HepG2 (cell line): Measurements from ENCODE around the gene FRMD4A. TPM values are rescaled to one million over a fixed set of nuclear protein-coding genes. Genes with fewer than 3 reads are reported as not detected.
A peak's percentile ranks its signal among the peaks of the same experiment; 100 is the strongest.

Experiments used
- ATAC-seq: fragments of 200-7000 bp; cut with Tn5 transposase; 3 replicates; pipeline ENCODE4 v1.9.1; 2020; ENCODE audit warnings: mild to moderate bottlenecking, moderate library complexity
- BruUV-seq: library from RNA; stranded (reverse); fragments of 400-500 nt; replicated peaks from 2 replicates; lab custom pipeline; 2021; lab: Mats Ljungman, UMichigan
- CTCF ChIA-PET: fragments of 300-600 bp; formaldehyde crosslinking; extraction: SDS; loops from one replicate; lab custom pipeline; 2021; ENCODE audit warnings: low total read pairs, inconsistent platforms, low intra/inter-chr PET ratio; lab: Yijun Ruan, JAX
- POLR2A ChIA-PET: fragments of 350-600 bp; sonication (Branson Sonifier 250); formaldehyde crosslinking; loops from one replicate; lab custom pipeline; 2020; ENCODE audit warnings: antibody characterized with exemption, inconsistent platforms; lab: Yijun Ruan, JAX
- DNase-seq: peaks from one replicate; pipeline ENCODE4 v3.0.0-alpha.2; 2015; ENCODE audit warnings: low spot score
- FAIRE-seq: peaks from 3 replicates; lab custom pipeline; 2011; peaks lifted over from hg19 to GRCh38; lab: Jason Lieb, UNC
- H2AFZ ChIP-seq: one replicate; pipeline ENCODE4 v1.6.1; 2011; ENCODE audit warnings: low read length, inconsistent platforms
- H3K27ac ChIP-seq: fragments of 300-600 bp; 3 replicates; pipeline ENCODE4 v1.8.0; 2011; ENCODE audit warnings: mixed run types, mild to moderate bottlenecking, mixed read lengths, low read length, inconsistent platforms; ENCODE audit not compliant: insufficient read depth; ENCODE audit errors: extremely low read length
- H3K27me3 ChIP-seq, 2 experiments: fragments of 200-600 bp in 1 of 2; 2 replicates in 1 of 2; 3 replicates in 1 of 2; pipeline versions ENCODE4 v1.6.0 to v1.8.0; 2011; ENCODE audit warnings: low read length in 2 of 2, mild to moderate bottlenecking in 2 of 2, moderate library complexity in 2 of 2, inconsistent platforms in 1 of 2; ENCODE audit not compliant: insufficient read depth in 2 of 2, control insufficient read depth in 1 of 2
- H3K36me3 ChIP-seq, 2 experiments: fragments of 200-600 bp in 1 of 2; replicated peaks in 1 of 2; 2 replicates in 1 of 2; 3 replicates in 1 of 2; pipeline versions ENCODE4 v1.5.1 to v1.8.0; 2011; ENCODE audit warnings: low read length in 2 of 2, inconsistent platforms in 1 of 2; ENCODE audit not compliant: insufficient read depth in 2 of 2, control insufficient read depth in 1 of 2
- H3K4me1 ChIP-seq: 2 replicates; pipeline ENCODE4 v1.5.1; 2012; ENCODE audit warnings: low read length, inconsistent platforms; ENCODE audit not compliant: insufficient read depth
- H3K4me2 ChIP-seq: 2 replicates; pipeline ENCODE4 v1.6.0; 2011; ENCODE audit warnings: low read depth, low read length, inconsistent platforms
- H3K4me3 ChIP-seq, 3 experiments: fragments of 200-600 bp in 1 of 3; sonication (generic), shearing (Covaris generic) in 1 of 3; replicated peaks in 1 of 3; 2 replicates each; pipeline ENCODE4 v1.5.1; 2011 to 2016; ENCODE audit warnings: low read length in 3 of 3, inconsistent platforms in 2 of 3, low read depth in 2 of 3, mild to moderate bottlenecking in 2 of 3, control low read depth in 1 of 3, mixed read lengths in 1 of 3; ENCODE audit not compliant: insufficient read depth in 1 of 3
- H3K79me2 ChIP-seq: one replicate; pipeline ENCODE4 v1.6.1; 2011; ENCODE audit warnings: low read length, inconsistent platforms; ENCODE audit not compliant: insufficient read depth
- H3K9ac ChIP-seq: 2 replicates; pipeline ENCODE4 v1.6.0; 2011; ENCODE audit warnings: mild to moderate bottlenecking, low read depth, low read length, inconsistent platforms; ENCODE audit not compliant: insufficient read depth
- H3K9me3 ChIP-seq: 2 replicates; pipeline ENCODE4 v1.5.1; 2012; ENCODE audit warnings: mild to moderate bottlenecking, low read length
- H4K20me1 ChIP-seq: 2 replicates; pipeline ENCODE4 v1.6.0; 2011; ENCODE audit warnings: inconsistent platforms, mild to moderate bottlenecking, low read length, moderate library complexity; ENCODE audit not compliant: insufficient read depth
- AGO1 ChIP-seq: fragments of 200-400 bp; formaldehyde crosslinking; IDR thresholded peaks from 2 replicates; pipeline ENCODE4 v1.6.1; 2017; ENCODE audit warnings: mild to moderate bottlenecking, low read depth, low read length, moderate library complexity; ENCODE audit not compliant: poor library complexity, severe bottlenecking
- ARID3A ChIP-seq: IDR thresholded peaks from 2 replicates; pipeline ENCODE4 v1.6.1; 2012; ENCODE audit warnings: low read depth, low read length, improper control_type of control experiment
- CHD2 ChIP-seq: IDR thresholded peaks from 2 replicates; pipeline ENCODE4 v1.6.1; 2011; ENCODE audit warnings: low read depth, low read length, improper control_type of control experiment
- KMT2B ChIP-seq: IDR thresholded peaks from 2 replicates; pipeline ENCODE4 v1.6.1; 2016; ENCODE audit warnings: missing genetic modification reagents, missing compliant biosample characterization
- MXI1 ChIP-seq: IDR thresholded peaks from 3 replicates; pipeline ENCODE4 v1.6.1; 2012; ENCODE audit warnings: low read depth, low read length, inconsistent platforms, borderline replicate concordance
- POGZ ChIP-seq: sonication (generic); formaldehyde crosslinking; IDR thresholded peaks from 2 replicates; pipeline ENCODE4 v1.4.0; 2020; ENCODE audit warnings: mild to moderate bottlenecking, missing genetic modification reagents
- REL ChIP-seq: sonication (generic); formaldehyde crosslinking; conservative IDR thresholded peaks from 2 replicates; pipeline ENCODE4 v1.8.0; 2022; ENCODE audit warnings: mild to moderate bottlenecking, missing genetic modification reagents, moderate library complexity
- ZFP91 ChIP-seq: sonication (generic); formaldehyde crosslinking; IDR thresholded peaks from 2 replicates; pipeline ENCODE4 v1.9.0; 2022; ENCODE audit warnings: missing genetic modification reagents, mild to moderate bottlenecking, borderline replicate concordance
- ZNF225 ChIP-seq: sonication (generic); formaldehyde crosslinking; IDR thresholded peaks from 2 replicates; pipeline ENCODE4 v1.4.0; 2020; ENCODE audit warnings: mild to moderate bottlenecking, missing genetic modification reagents
- ZNF292 ChIP-seq: sonication (generic); formaldehyde crosslinking; IDR thresholded peaks from 2 replicates; pipeline ENCODE4 v1.8.1; 2022; ENCODE audit warnings: mild to moderate bottlenecking, low read depth, missing genetic modification reagents, borderline replicate concordance
- ZNF3 ChIP-seq: IDR thresholded peaks from 2 replicates; pipeline ENCODE4 v1.7.0; 2017; ENCODE audit warnings: inconsistent platforms
- ZNF710 ChIP-seq: sonication (generic); formaldehyde crosslinking; IDR thresholded peaks from 2 replicates; pipeline ENCODE4 v1.5.0; 2020; ENCODE audit warnings: mild to moderate bottlenecking, missing genetic modification reagents, borderline replicate concordance
- ZUFSP ChIP-seq: sonication (generic); formaldehyde crosslinking; IDR thresholded peaks from 2 replicates; pipeline ENCODE4 v1.9.0; 2021; ENCODE audit warnings: missing genetic modification reagents, mild to moderate bottlenecking, borderline replicate concordance
- WGBS: methylation state at CpG from one replicate; pipeline ENCODE4 v1.1.6; 2017; ENCODE audit warnings: low lambda C conversion rate; 5-methylcytosine and 5-hydroxymethylcytosine counted together
- in situ Hi-C: cut with HindIII; loops from 2 replicates; pipeline ENCODE4 v1.10.0; 2017; ENCODE audit warnings: low pct_unique_long_range_greater_than_20kb; ENCODE audit not compliant: extremely low pct_ligation_motif_present
- intact Hi-C: fragments of 100-400 bp; cut with micrococcal nuclease; formaldehyde crosslinking; loops from one replicate; pipeline ENCODE4 v1.10.0; 2022; ENCODE audit not compliant: unreplicated experiment
- polyA plus RNA-seq, 8 experiments: library from polyadenylated mRNA; depleted of rRNA in 3 of 8; stranded (reverse) in 7 of 8; unstranded in 1 of 8; fragments of >200 nt; fragmentation: Illumina TruSeq in 4 of 8; extraction: Trizol in 4 of 8; gene quantifications; 2 replicates each; pipeline versions ENCODE4 v1.2.1 to v1.2.3, GENCODE V29; 2011 to 2016; ENCODE audit warnings: low read depth in 4 of 8, missing spikeins in 1 of 8, mixed read lengths in 1 of 8; ENCODE audit not compliant: insufficient read depth in 1 of 8
- total RNA-seq, 5 experiments: library from RNA; depleted of rRNA; stranded (reverse); fragments of >200 nt; fragmentation: Illumina TruSeq; extraction: Trizol; gene quantifications; 2 replicates each; pipeline ENCODE4 v1.2.3, GENCODE V29; 2016; ENCODE audit warnings: low read depth in 1 of 5

The FRMD4A gene
- total and polyA plus RNA-seq, 2 of the 13 experiments (the other 11 are each of a cell fraction or from before 2014, with no cell fraction given) = 0.09 to 0.26 TPM

GRCh38 chr10:13717936-13718772 is 612.6 kb downstream of the FRMD4A start:
- in situ Hi-C loops = no loop called here
- peak overlapping the region; percentile 73 for H3K4me2 ChIP-seq
- H3K4me1 ChIP-seq = peaks cover 32% of the 10 kb centered on the region
- H3K9me3 ChIP-seq = no peaks in the 10 kb centered on the region
- FAIRE-seq (no peak), DNase-seq (peak; percentile 7), ATAC-seq (peak; percentile 88)
- H3K9ac ChIP-seq = no peak overlapping the region; the same call in 1 of the 2 replicates
- CTCF ChIA-PET = no interaction called here
- H3K79me2 ChIP-seq = no peaks in the 10 kb centered on the region
- POLR2A ChIA-PET = no interaction called here
- BruUV-seq = no TSS peak
- WGBS = 7% methylated on average over 9 of the region's 26 CpGs
- intact Hi-C loops = no loop called here
- H3K27me3 ChIP-seq = peaks cover 2 to 15% of the 10 kb centered on the region in 2 experiments; a peak in 2 of 5 replicates
- H2AFZ ChIP-seq = peak overlapping the region; percentile 2
- H4K20me1 ChIP-seq = no peaks in the 10 kb centered on the region
- H3K27ac ChIP-seq = no peak overlapping the region
- H3K4me3 ChIP-seq = peak overlapping the region; percentile 19 to 63 (median 42)
- no peaks in the 10 kb centered on the region for H3K36me3 ChIP-seq
- TF ChIP-seq AGO1 (peak; percentile 32), ZNF292 (CRISPR knock-in tag) (peak; percentile 88), ZFP91 (CRISPR knock-in tag) (no peak; the same call in 1 of the 2 replicates), ARID3A (no peak), KMT2B (CRISPR knock-in tag) (no peak), ZNF225 (CRISPR knock-in tag) (0 out of 2 replicates have a peak, but pooled peaks have one; percentile 33), POGZ (CRISPR knock-in tag) (0 out of 2 replicates have a peak, but pooled peaks have one; percentile 13), ZUFSP (CRISPR knock-in tag) (no peak), ZNF3 (no peak), CHD2 (no peak), ZNF710 (CRISPR knock-in tag) (peak; percentile 35; the same call in 1 of the 2 replicates), REL (CRISPR knock-in tag) (no peak), MXI1 (no peak)
